K562 (cell line): ENCODE data around the gene CYBRD1. TPM values are rescaled to one million over a fixed set of nuclear protein-coding genes. Genes with fewer than 3 reads are reported as not detected.

Experiments
- ATAC-seq: fragments of 200-7000 bp; cut with Tn5 transposase; 3 replicates; pipeline ENCODE4 v1.9.1; 2020; ENCODE audit warnings: moderate library complexity
- BruUV-seq: library from RNA; stranded (reverse); fragments of 400-500 nt; replicated peaks from 2 replicates; lab custom pipeline; 2021; lab: Mats Ljungman, UMichigan
- CTCF ChIA-PET: fragments of 300-600 bp; formaldehyde crosslinking; extraction: SDS; loops from one replicate; lab custom pipeline; 2021; ENCODE audit warnings: low intra/inter-chr PET ratio; lab: Yijun Ruan, JAX
- POLR2A ChIA-PET: fragments of 300-600, 350-650 bp; sonication (Branson Sonifier 250); formaldehyde crosslinking; extraction: SDS; loops from one replicate; lab custom pipeline; 2021; ENCODE audit warnings: antibody characterized with exemption, inconsistent platforms; lab: Yijun Ruan, JAX
- DNase-seq, 4 experiments: peaks; one replicate each; pipeline versions ENCODE4 v3.0.0 to v3.0.0-alpha.2; 2011 to 2018; ENCODE audit warnings: low spot score in 3 of 4, mixed read lengths in 3 of 4; ENCODE audit errors: extremely low read depth in 1 of 4
- FAIRE-seq: peaks from 2 replicates; lab custom pipeline; 2011; peaks lifted over from hg19 to GRCh38; lab: Jason Lieb, UNC
- H2AFZ ChIP-seq: 2 replicates; pipeline ENCODE4 v1.6.0; 2011; ENCODE audit warnings: low read depth, low read length, control low read depth, inconsistent platforms
- H3K27ac ChIP-seq: fragments of 200-600 bp; 3 replicates; pipeline ENCODE4 v1.8.0; 2011; ENCODE audit warnings: low read depth, mild to moderate bottlenecking, control low read depth, inconsistent platforms, low read length, moderate library complexity, mixed read lengths; ENCODE audit errors: extremely low read depth
- H3K27me3 ChIP-seq, 2 experiments: fragments of 300-600 bp in 1 of 2; 2 replicates in 1 of 2; 3 replicates in 1 of 2; pipeline versions ENCODE4 v1.6.0 to v1.8.0; 2011; ENCODE audit warnings: inconsistent platforms in 2 of 2, low read length in 2 of 2, mild to moderate bottlenecking in 1 of 2, mixed read lengths in 1 of 2, moderate library complexity in 1 of 2; ENCODE audit not compliant: control insufficient read depth in 2 of 2, insufficient read depth in 2 of 2
- H3K36me3 ChIP-seq: fragments of 300-600 bp; 3 replicates; pipeline ENCODE4 v1.8.0; 2011; ENCODE audit warnings: mild to moderate bottlenecking, low read length, inconsistent platforms; ENCODE audit not compliant: control insufficient read depth, insufficient read depth
- H3K4me1 ChIP-seq, 2 experiments: fragments of 200-600 bp in 1 of 2; replicated peaks in 1 of 2; 2 replicates in 1 of 2; 3 replicates in 1 of 2; pipeline versions ENCODE4 v1.5.1 to v1.8.0; 2011; ENCODE audit warnings: inconsistent platforms in 2 of 2, low read length in 2 of 2, mild to moderate bottlenecking in 1 of 2, mixed read lengths in 1 of 2, moderate library complexity in 1 of 2; ENCODE audit not compliant: control insufficient read depth in 2 of 2, insufficient read depth in 2 of 2
- H3K4me2 ChIP-seq: 2 replicates; pipeline ENCODE4 v1.6.1; 2011; ENCODE audit warnings: low read length, control low read depth, inconsistent platforms, mixed read lengths; ENCODE audit not compliant: insufficient read depth
- H3K4me3 ChIP-seq: fragments of 200-600 bp; sonication (generic), shearing (Covaris generic); 2 replicates; pipeline ENCODE4 v1.5.1; 2016; ENCODE audit warnings: control low read depth, inconsistent platforms
- H3K79me2 ChIP-seq: fragments of 200-600 bp; 3 replicates; pipeline ENCODE4 v1.8.0; 2011; ENCODE audit warnings: low read length, inconsistent platforms; ENCODE audit not compliant: control insufficient read depth, insufficient read depth
- H3K9ac ChIP-seq, 2 experiments: 2 replicates each; pipeline versions ENCODE4 v1.6.0 to v1.6.1; 2011; ENCODE audit warnings: low read depth in 2 of 2, low read length in 2 of 2, control low read depth in 1 of 2, inconsistent platforms in 1 of 2, mild to moderate bottlenecking in 1 of 2, mixed read lengths in 1 of 2; ENCODE audit not compliant: insufficient read depth in 1 of 2
- H3K9me1 ChIP-seq: one replicate; pipeline ENCODE4 v1.6.0; 2011; ENCODE audit warnings: inconsistent platforms, mild to moderate bottlenecking, low read length, moderate library complexity; ENCODE audit not compliant: control insufficient read depth, insufficient read depth
- H3K9me3 ChIP-seq: replicated peaks from 2 replicates; pipeline ENCODE4 v1.5.1; 2011; ENCODE audit warnings: low read depth, low read length, inconsistent platforms; ENCODE audit not compliant: control insufficient read depth, insufficient read depth
- H4K20me1 ChIP-seq: replicated peaks from 2 replicates; pipeline ENCODE4 v1.6.1; 2011; ENCODE audit warnings: low read length, inconsistent platforms, mixed read lengths; ENCODE audit not compliant: control insufficient read depth, insufficient read depth
- GATA2 ChIP-seq: sonication (generic); formaldehyde crosslinking; IDR thresholded peaks from 2 replicates; pipeline ENCODE4 v1.4.0; 2020; ENCODE audit warnings: mild to moderate bottlenecking, missing genetic modification reagents
- HMGN3 ChIP-seq: IDR thresholded peaks from 2 replicates; pipeline ENCODE4 v1.6.1; 2011; ENCODE audit warnings: borderline replicate concordance, low read depth, mild to moderate bottlenecking, mixed read lengths, low read length; ENCODE audit not compliant: insufficient read length; ENCODE audit errors: extremely low read depth
- KDM5B ChIP-seq: fragments of 200-600 bp; sonication (generic); IDR thresholded peaks from 2 replicates; pipeline ENCODE4 v1.6.1; 2012; ENCODE audit warnings: low read depth, mild to moderate bottlenecking, moderate library complexity, low read length, control low read depth, inconsistent platforms; ENCODE audit not compliant: insufficient replicate concordance
- LEF1 ChIP-seq: fragments of 450-650 bp; IDR thresholded peaks from 2 replicates; pipeline ENCODE4 v1.6.1; 2016; ENCODE audit warnings: mild to moderate bottlenecking
- NFE2L1 ChIP-seq: fragments of 450-650 bp; IDR thresholded peaks from 2 replicates; pipeline ENCODE4 v1.6.1; 2016; ENCODE audit warnings: missing genetic modification characterization, low read depth, mild to moderate bottlenecking, missing compliant biosample characterization, moderate library complexity, borderline replicate concordance
- NFXL1 ChIP-seq: fragments of 450-650 bp; formaldehyde crosslinking; IDR thresholded peaks from 2 replicates; pipeline ENCODE4 v1.4.0; 2021; ENCODE audit warnings: mild to moderate bottlenecking
- POLR2H ChIP-seq: IDR thresholded peaks from 2 replicates; pipeline ENCODE4 v1.6.1; 2016; ENCODE audit warnings: missing genetic modification characterization, low read depth, mild to moderate bottlenecking, control low read depth, missing compliant biosample characterization, moderate library complexity
- POU5F1 ChIP-seq: fragments of 150-350 bp; IDR thresholded peaks from 2 replicates; pipeline ENCODE4 v1.6.1; 2014; ENCODE audit warnings: borderline replicate concordance, low read length, low read depth, mild to moderate bottlenecking; ENCODE audit not compliant: partially characterized antibody
- RFX1 ChIP-seq: fragments of 450-650 bp; IDR thresholded peaks from 2 replicates; pipeline ENCODE4 v1.6.1; 2016; ENCODE audit warnings: mild to moderate bottlenecking, moderate library complexity
- SIRT6 ChIP-seq: IDR thresholded peaks from one replicate; pipeline ENCODE4 v1.6.1; 2012; ENCODE audit warnings: low read depth, mild to moderate bottlenecking, control low read depth, inconsistent platforms, low read length, moderate library complexity
- SMAD2 ChIP-seq: fragments of 150-350 bp; IDR thresholded peaks from 2 replicates; pipeline ENCODE4 v1.6.1; 2014; ENCODE audit warnings: low read depth, mild to moderate bottlenecking, low read length
- ZNF316 ChIP-seq: fragments of 450-650 bp; IDR thresholded peaks from 2 replicates; pipeline ENCODE4 v1.6.1; 2016
- in situ Hi-C: fragments of 300-500 bp; cut with MboI; formaldehyde crosslinking; loops from 4 replicates; pipeline ENCODE4 v1.15.0; 2018; ENCODE audit warnings: inconsistent platforms, mixed read lengths
- intact Hi-C: fragments of 100-400 bp; cut with micrococcal nuclease; formaldehyde crosslinking; loops from 2 replicates; pipeline ENCODE4 v1.14.2; 2022
- polyA plus RNA-seq, 8 experiments: library from polyadenylated mRNA; depleted of rRNA in 4 of 8; stranded (reverse) in 5 of 8; unstranded in 3 of 8; fragments of >200 nt; fragmentation: Nextera tagmentation in 2 of 8; fragmentation: Illumina TruSeq in 1 of 8; extraction: Ambion mirVana in 2 of 8; extraction: Trizol in 1 of 8; gene quantifications; 2 replicates each; pipeline versions ENCODE4 v1.2.1 to v1.2.3, GENCODE V29; 2011 to 2014; ENCODE audit warnings: inconsistent platforms in 1 of 8, missing spikeins in 1 of 8
- total RNA-seq, 7 experiments: library from RNA; depleted of rRNA in 6 of 7; stranded (reverse); fragments of >200 nt in 6 of 7; fragmentation: Illumina TruSeq in 2 of 7; extraction: Trizol in 2 of 7; gene quantifications; 2 replicates each; pipeline versions ENCODE4 v1.2.1 to v1.2.3, GENCODE V29; 2011 to 2021; ENCODE audit warnings: low replicate concordance in 1 of 7
- TF ChIP-seq, protein P1 (sequence below): sonication (generic); formaldehyde crosslinking; IDR thresholded peaks from 2 replicates; pipeline ENCODE4 v1.8.1; 2022; ENCODE audit warnings: missing genetic modification reagents

The CYBRD1 gene
- total and polyA plus RNA-seq, 9 of the 15 experiments (the other 6 are each of a cell fraction or from before 2014, with no cell fraction given): 9.6 to 22.4 (median 15.6) TPM

DNA sequence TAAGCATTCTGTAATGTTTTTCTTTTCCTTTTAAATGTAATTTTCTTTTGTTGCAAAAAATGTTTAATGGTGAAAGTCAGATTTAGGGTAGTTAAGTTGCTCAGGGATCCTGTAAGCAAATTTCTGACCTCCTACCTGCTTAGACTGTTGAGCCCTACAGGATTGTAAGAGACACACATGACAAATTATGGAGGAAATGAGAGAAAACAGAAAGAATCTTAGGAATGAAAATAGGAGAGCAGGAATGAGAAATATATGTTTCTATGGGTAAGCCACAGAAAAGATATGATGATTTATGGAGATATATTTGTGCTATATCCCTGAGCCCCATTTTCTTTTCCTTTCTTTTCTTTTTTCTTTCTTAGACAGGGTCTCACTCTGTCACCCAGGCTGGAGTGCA is 28.3 kb downstream of the CYBRD1 start (continued):
- no peak for TF ChIP-seq LEF1
- TF ChIP-seq NFXL1 (CRISPR knock-in tag): no peak
- TF ChIP-seq POU5F1: no peak
- TF ChIP-seq, protein P1, sequence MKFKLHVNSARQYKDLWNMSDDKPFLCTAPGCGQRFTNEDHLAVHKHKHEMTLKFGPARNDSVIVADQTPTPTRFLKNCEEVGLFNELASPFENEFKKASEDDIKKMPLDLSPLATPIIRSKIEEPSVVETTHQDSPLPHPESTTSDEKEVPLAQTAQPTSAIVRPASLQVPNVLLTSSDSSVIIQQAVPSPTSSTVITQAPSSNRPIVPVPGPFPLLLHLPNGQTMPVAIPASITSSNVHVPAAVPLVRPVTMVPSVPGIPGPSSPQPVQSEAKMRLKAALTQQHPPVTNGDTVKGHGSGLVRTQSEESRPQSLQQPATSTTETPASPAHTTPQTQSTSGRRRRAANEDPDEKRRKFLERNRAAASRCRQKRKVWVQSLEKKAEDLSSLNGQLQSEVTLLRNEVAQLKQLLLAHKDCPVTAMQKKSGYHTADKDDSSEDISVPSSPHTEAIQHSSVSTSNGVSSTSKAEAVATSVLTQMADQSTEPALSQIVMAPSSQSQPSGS (CRISPR knock-in tag): no peak
- TF ChIP-seq SMAD2: no peak
- TF ChIP-seq SIRT6: no peak
- TF ChIP-seq KDM5B: no peak
- no peak for TF ChIP-seq NFE2L1 (tag)
- no peak for TF ChIP-seq RFX1
- no peak for TF ChIP-seq GATA2

DNA sequence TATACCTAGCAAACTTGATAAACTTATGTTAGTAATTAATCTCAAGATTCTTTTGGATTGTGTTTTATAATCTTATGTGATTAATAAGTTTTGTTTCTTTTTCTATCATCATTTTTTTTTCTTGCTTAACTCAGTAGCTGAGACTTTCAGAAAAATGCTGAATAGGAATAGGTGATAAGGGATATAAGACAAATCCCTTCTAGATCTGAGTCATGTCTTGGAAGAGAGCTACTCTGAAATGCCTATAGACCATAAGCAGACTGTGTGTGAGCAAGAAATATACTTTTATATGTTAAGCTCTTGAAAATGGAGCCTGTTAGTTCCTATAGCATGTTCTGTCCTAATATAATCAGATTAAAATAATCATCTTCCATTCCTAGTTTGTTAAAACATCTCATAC is 29.6 kb downstream of the CYBRD1 start:
- Histone ChIP-seq H3K4me3 (no peak overlapping the region), H2AFZ (no peak overlapping the region), H3K9me3 (no peaks in the 10 kb centered on the region), H3K27me3 (no peaks in the 10 kb centered on the region), H3K4me1 (no peaks in the 10 kb centered on the region), H3K4me2 (no peak overlapping the region), H3K9me1 (no peaks in the 10 kb centered on the region), H3K79me2 (no peaks in the 10 kb centered on the region), H3K9ac (no peak overlapping the region), H3K36me3 (peaks cover 16% of the 10 kb centered on the region), H4K20me1 (no peaks in the 10 kb centered on the region), H3K27ac (no peak overlapping the region)
- CTCF ChIA-PET: no interaction called here
- intact Hi-C loops (no loop called here), in situ Hi-C loops (no loop called here)
- no peak for FAIRE-seq
- BruUV-seq: no TSS peak
- DNase-seq: no peak
- POLR2A ChIA-PET: interaction anchor here (0.9 kb wide), 1 partner anchor 13 kb away, joined by 3 read pairs; no protein-coding TSS in a partner anchor
- TF ChIP-seq POLR2H (tag) (0 out of 2 replicates have a peak, but pooled peaks have one; percentile 18), ZNF316 (0 out of 2 replicates have a peak, but pooled peaks have one; percentile 4), HMGN3 (no peak)
- ATAC-seq: no peak
